ENCODE measurements around the gene ESCO1. TPM values are rescaled to one million over a fixed set of nuclear protein-coding genes. Genes with fewer than 3 reads are reported as not detected.

Gene ESCO1
- total and polyA plus RNA-seq, 2 of the 13 experiments (the other 11 are each of a cell fraction or from before 2014, with no cell fraction given) = 6.3 to 19.4 TPM

DNA sequence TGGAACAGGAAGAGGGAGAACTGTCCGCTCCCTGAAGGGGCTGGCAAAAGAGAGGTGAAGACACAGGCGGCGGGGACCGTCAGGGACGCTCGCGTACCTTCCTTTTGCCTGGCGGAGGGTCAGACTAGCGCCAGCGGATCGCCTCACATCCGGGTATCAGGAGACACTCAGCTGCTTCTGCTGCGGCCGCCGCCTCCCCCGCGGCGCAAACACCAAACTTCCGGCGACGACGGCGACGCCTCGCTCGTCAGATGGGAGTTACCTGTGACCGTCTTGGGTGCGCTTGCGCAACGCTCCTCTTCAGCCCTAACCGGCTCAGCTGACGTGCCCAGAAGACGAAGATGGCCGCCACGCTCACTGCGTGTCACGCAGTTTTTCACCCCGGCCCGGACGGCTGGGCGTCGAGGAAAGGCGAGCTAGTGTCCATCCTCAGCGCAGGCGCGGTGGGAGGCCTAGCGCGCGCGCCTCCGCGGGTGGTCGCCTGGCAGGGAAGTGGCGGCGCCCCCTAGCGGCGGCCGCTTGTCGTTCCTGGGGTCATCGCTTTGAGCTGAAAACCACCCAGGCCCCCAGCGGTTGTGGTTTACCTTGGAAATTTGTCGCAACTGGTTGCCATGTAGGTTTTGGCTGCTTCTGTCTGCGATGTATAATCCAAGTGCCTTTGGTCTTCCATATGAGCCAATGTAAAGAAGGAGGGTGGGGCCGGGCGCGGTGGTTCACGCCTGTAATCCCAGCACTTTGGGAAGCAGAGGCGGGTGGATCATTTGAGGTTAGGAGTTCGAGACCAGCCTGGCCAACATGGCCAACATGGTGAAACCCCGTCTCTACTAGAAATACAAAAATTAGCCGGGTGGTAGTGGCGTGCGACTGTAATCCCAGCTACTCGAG, at the start of gene ESCO1 (continued):
- TF ChIP-seq ZBTB39 (CRISPR knock-in tag; IDR thresholded peaks at IDR 0.05) (no peak), ZNF230 (CRISPR knock-in tag; IDR thresholded peaks at IDR 0.05) (peak; percentile 78; the same call in 1 of the 2 replicates), ZFYVE20 (CRISPR knock-in tag; IDR thresholded peaks at IDR 0.05; ENCODE audit: borderline replicate concordance, low read depth) (0 out of 2 replicates have a peak, but pooled peaks have one; percentile 11), SMC3 (IDR thresholded peaks at IDR 0.05; ENCODE audit: low read length) (no peak; the same call in 1 of the 2 replicates), NR1H2 (CRISPR knock-in tag; IDR thresholded peaks at IDR 0.05; ENCODE audit: borderline replicate concordance, low read depth) (peak; percentile 81; the same call in 1 of the 2 replicates), ZNF546 (CRISPR knock-in tag; conservative IDR thresholded peaks at IDR 0.05) (peak; percentile 83; the same call in 1 of the 2 replicates), ZFP37 (CRISPR knock-in tag; IDR thresholded peaks at IDR 0.05; ENCODE audit: borderline replicate concordance) (no peak), MED8 (CRISPR knock-in tag; IDR thresholded peaks at IDR 0.05; ENCODE audit: insufficient replicate concordance) (peak; percentile 22), POLR2AphosphoS2 (IDR thresholded peaks at IDR 0.05; ENCODE audit: low read depth, low read length) (no peak), IRX3 (CRISPR knock-in tag; IDR thresholded peaks at IDR 0.05; ENCODE audit: borderline replicate concordance, low read depth) (peak; percentile 87; the same call in 1 of the 2 replicates), MLLT10 (CRISPR knock-in tag; IDR thresholded peaks at IDR 0.05) (no peak), PRDM15 (CRISPR knock-in tag; IDR thresholded peaks at IDR 0.05) (peak; percentile 28; the same call in 1 of the 2 replicates), ZNF350 (CRISPR knock-in tag; IDR thresholded peaks at IDR 0.05; ENCODE audit: borderline replicate concordance, low read depth) (peak; percentile 98), ARNT (IDR thresholded peaks at IDR 0.05) (no peak)
- TF ChIP-seq, protein P1, sequence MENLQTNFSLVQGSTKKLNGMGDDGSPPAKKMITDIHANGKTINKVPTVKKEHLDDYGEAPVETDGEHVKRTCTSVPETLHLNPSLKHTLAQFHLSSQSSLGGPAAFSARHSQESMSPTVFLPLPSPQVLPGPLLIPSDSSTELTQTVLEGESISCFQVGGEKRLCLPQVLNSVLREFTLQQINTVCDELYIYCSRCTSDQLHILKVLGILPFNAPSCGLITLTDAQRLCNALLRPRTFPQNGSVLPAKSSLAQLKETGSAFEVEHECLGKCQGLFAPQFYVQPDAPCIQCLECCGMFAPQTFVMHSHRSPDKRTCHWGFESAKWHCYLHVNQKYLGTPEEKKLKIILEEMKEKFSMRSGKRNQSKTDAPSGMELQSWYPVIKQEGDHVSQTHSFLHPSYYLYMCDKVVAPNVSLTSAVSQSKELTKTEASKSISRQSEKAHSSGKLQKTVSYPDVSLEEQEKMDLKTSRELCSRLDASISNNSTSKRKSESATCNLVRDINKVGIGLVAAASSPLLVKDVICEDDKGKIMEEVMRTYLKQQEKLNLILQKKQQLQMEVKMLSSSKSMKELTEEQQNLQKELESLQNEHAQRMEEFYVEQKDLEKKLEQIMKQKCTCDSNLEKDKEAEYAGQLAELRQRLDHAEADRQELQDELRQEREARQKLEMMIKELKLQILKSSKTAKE (CRISPR knock-in tag; IDR thresholded peaks at IDR 0.05; ENCODE audit: borderline replicate concordance) = peak; percentile 89; the same call in 1 of the 2 replicates
- TF ChIP-seq, protein P2, sequence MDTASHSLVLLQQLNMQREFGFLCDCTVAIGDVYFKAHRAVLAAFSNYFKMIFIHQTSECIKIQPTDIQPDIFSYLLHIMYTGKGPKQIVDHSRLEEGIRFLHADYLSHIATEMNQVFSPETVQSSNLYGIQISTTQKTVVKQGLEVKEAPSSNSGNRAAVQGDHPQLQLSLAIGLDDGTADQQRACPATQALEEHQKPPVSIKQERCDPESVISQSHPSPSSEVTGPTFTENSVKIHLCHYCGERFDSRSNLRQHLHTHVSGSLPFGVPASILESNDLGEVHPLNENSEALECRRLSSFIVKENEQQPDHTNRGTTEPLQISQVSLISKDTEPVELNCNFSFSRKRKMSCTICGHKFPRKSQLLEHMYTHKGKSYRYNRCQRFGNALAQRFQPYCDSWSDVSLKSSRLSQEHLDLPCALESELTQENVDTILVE (CRISPR knock-in tag; IDR thresholded peaks at IDR 0.05) = peak; percentile 91
- TF ChIP-seq, protein P3, sequence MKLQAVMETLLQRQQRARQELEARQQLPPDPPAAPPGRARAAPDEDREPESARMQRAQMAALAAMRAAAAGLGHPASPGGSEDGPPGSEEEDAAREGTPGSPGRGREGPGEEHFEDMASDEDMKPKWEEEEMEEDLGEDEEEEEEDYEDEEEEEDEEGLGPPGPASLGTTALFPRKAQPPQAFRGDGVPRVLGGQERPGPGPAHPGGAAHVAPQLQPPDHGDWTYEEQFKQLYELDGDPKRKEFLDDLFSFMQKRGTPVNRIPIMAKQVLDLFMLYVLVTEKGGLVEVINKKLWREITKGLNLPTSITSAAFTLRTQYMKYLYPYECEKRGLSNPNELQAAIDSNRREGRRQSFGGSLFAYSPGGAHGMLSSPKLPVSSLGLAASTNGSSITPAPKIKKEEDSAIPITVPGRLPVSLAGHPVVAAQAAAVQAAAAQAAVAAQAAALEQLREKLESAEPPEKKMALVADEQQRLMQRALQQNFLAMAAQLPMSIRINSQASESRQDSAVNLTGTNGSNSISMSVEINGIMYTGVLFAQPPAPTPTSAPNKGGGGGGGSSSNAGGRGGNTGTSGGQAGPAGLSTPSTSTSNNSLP (IDR thresholded peaks at IDR 0.05; ENCODE audit: low read depth, low read length) = no peak; the same call in 1 of the 2 replicates
